Measurements from ENCODE around the gene TRIM4. TPM values are rescaled to one million over a fixed set of nuclear protein-coding genes. Genes with fewer than 3 reads are reported as not detected.
"Not testable (repeated sequence)": the region's sequence is repeated elsewhere in the genome, so short reads cannot be mapped to it uniquely, and the experiment has no call there.

TRIM4 gene
- total RNA-seq, 1 donor from 2014 or later, result 21.2 TPM

DNA sequence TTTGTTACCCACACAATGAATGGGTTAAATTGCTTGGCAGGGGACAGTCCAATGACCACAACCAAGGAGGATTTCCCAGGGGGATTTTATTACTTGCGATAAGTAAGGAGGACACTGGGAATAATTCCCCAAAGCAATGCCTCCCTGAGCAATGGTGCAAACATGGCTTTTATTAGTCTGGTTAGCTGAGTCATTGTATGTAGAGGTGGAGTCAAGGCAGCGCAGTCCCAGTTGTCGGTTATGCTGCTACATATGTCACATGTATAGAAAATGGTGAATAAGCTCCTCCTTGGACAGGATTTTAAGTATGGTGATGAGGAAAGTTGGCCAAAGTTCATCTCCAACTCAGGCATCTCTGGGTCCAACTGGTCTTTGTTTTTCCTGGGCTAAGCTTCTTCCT is 3.9 kb upstream of the TRIM4 start:
- DNase-seq (ENCODE audit: low spot score), result no peak

DNA sequence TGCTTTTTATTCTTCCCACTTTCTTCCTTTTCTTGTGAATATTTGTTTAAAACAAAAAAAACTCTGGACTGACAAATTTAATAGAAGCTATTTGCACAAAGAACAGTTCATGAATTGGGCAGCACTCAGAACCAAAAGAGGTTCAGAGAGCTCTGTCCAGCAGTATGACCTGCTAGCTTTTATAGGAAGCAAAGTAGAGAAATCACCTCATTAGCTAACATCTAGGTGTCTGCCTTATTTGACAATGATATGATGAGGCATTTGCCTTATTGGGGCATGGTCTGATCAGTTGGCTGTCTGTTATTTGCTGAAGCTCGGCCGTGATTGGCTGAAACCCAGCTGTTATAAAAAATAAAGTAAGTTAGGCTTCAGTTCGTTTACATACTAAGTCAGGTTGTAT is 819 bp upstream of the TRIM4 start:
- DNase-seq (ENCODE audit: low spot score), result no peak

DNA sequence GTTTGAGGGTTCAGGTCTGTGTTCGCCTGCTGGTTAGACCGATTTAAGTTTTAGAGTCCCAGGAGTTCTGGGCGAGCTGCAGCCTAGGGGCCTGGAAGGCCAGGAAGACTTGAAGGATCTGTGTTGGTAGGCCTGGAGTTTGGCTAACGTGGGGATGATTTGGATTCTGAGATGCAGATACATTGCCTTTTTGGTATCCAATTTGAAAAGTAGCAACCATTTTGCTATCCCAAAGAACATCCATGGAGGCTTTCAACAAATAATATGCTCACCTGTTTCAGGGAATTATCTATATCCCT is 433 bp upstream of the TRIM4 start:
- DNase-seq (ENCODE audit: low spot score), result no peak

DNA sequence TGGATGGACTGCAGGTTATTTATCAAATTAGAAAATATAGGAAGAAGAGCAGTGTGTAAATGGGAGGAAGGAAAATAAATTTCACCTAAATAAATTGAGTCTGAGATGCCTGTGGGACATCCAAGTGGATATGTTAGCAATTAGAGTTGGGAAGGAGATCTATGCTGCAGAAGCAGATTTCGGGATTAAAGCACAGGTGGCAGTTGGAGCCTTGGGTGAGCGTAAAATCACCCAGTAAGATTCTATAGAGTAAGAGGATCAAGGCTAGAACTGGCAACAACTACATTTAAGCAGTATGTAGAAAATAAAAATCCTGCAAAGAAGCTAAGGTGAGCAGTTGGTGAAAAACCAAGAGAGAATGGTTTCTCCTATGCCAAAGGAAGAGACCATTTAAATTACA is 8.4 kb downstream of the TRIM4 start:
- DNase-seq (ENCODE audit: low spot score), result no peak

DNA sequence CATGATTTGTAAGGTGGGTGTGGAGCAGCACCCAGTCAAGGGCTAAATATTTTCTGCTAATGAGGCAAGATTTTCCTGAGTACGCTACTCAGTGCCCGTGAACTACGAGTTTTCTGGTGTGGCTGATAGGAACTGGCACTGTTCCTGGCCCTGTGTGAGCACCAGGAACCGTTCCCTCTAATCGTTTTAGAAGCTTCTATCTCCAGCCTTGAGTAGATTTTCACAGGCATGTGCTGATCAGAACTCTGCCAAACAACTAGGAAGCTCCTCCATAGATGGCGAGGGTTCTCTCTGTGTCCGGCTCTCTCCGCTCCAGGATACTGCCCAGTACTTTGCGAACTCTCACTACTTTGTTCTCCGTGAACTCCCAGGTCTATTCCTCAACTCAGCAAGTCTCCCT is 17.7 kb downstream of the TRIM4 start:
- no peak for DNase-seq (ENCODE audit: low spot score)

DNA sequence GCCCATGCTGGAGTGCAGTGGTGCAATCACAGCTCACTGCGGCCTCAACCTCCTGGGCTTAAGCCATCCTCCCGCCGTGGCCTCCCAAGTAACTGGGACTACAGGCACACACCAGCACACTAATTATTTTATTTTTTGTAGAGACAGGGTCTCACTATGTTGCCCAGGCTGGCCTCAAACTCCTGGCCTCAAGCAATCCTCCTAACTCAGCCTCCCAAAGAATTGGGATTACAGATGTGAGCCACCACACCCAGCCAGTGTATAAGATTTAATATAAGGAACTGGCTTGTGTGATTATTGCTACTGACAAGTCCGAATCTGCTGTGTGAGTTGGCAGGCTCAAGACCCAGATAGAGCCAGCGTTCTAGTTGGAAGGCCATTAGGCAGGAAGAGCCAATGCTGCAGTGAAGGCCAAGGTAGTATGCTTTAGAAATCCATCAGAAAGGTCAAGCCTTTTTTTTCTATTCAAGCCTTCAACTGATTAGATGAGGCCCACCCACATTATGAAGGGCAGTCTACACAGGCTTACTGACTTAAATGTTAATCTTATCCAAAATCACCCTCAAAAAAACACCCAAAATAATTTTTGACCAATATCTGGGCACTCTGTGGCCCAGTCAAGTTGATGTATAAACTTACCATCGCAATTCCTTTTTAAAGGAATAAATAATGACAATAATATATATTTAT is 19.4 kb downstream of the TRIM4 start:
- no peak for DNase-seq (ENCODE audit: low spot score)

DNA sequence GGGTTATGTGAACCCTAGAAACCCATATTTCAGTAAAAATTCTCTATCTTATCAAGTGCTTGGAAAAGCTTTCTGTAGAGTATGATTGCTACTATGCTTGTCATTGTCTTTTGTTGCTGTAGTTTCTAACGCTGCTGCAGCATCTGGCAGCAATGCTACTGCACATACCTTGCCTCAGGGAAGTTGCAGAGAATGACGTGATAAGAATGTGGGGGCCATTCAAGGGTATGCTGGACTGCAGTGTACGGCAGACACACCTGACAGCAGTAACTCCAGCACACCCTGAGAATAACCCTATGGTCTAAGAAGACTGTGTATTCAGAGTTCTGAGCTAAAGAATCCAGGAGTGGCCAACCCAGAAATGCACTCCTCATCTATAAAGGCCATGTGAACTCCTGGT is 20.5 kb downstream of the TRIM4 start:
- no peak for DNase-seq (ENCODE audit: low spot score)

DNA sequence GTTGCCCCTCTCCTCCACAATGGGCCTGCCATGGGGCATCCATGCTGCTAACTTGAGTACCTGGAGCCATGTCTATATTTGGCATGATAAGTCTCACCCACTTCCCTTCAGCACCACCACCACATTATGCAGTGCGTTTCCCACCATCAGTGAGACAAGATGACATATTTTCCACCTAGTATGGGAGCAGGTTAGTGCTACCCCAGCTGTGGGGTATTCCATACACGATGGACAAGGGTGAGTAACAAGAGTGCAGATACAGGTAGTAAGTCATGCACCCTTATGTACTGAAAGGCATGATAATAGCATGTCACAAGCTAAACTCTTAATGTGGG is 21.3 kb downstream of the TRIM4 start:
- DNase-seq (ENCODE audit: low spot score), result no peak

DNA sequence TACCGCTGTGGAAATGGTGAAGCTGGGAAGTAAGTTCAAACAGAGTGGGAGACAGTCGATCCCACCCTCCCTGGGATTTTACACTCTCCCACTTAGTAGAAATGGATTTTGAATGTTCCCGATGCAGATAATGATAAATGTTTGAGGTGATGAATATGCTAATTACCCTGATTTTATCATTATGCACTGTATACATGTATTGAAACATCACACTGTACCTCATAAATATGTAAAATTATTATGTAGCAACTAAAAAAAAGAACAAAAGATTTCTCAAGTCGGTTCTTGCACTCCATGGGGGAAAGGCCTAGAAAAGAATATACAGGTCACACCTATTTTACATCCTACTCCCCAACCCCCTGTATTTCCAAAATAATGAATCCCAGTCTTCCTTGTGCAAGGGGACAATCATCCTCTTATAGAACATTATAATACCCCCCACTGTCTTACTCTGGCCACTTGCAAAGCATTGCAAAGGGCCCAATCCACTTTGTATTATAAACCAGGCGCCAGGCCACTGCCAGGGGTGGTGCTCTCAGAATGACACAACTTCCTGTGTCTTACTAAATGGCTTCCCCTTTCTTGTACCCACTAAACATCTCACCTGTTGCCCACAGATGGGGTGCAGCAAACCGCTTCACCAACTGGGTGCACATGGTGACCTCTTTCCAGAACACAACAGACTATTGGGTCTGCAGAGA is 21.9 kb downstream of the TRIM4 start:
- no peak for DNase-seq (ENCODE audit: low spot score)

DNA sequence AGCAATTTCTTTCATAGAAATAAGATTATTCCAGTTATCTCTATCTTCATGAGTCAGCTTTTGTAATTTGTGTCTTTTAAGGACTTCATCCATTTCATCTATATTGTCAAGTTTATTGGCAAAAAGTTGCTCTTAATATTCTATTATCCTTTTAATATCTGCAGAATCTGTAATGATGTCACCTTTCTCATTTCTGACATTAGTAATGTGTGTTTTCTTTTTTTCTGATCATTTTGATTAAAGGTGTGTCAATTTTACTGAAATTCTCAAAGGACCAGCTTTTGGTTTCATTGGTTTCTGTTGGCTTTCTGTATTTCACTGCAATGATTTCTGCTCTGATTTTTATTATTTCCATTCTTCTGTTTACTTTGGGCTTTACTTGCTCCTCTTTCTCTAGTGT is 24.6 kb downstream of the TRIM4 start:
- DNase-seq (ENCODE audit: low spot score), result no peak

DNA sequence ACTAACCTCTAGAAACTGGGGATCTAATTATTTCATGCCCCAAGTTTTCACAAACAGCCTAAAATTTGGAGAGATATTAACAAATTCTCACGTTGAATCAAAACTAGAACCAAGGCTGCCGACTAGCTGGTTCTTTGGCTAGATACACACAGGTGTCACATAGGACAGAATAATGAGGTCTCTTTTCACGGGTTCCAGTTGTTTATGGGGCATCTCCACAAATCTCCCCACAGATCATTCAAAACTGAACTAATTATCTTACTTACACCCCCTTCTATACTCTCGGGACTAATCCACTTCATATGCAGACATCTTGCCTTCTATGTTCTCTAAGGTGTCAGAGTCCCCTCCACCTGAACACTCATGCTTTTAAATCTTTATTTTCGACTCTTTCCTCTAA is 26.1 kb downstream of the TRIM4 start:
- no peak for DNase-seq (ENCODE audit: low spot score)

DNA sequence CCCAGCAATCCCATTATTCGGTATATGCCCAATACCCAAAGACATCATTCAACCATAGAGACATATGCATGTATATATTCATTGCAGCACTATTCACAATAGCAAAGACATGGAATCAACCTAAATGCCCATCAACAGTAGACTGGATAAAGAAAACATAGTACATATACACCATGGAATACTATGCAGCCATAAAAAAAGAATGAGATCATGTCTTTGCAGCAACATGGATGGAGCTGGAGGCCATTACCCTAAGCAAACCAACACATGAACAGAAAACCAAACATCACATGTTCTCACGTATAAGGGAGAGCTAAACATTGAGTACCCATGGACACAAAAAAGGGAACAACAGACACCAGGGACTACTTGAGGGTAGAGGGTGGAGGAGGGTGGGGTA is 29.0 kb downstream of the TRIM4 start:
- DNase-seq (ENCODE audit: low spot score), result not testable (repeated sequence)

DNA sequence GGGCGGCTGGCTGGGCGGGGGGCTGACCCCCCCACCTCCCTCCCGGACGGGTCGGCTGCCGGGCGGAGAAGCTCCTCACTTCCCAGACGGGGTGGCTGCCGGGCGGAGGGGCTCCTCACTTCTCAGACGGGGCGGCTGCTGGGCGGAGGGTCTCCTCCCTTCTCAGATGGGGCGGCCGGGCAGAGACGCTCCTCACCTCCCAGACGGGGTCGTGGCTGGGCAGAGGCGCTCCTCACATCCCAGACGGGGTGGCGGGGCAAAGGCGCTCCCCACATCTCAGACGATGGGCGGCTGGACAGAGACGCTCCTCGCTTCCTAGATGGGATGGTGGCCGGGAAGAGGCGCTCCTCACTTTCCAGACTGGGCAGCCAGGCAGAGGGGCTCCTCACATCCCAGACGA is 31.0 kb downstream of the TRIM4 start:
- DNase-seq (ENCODE audit: low spot score), result not testable (repeated sequence)

DNA sequence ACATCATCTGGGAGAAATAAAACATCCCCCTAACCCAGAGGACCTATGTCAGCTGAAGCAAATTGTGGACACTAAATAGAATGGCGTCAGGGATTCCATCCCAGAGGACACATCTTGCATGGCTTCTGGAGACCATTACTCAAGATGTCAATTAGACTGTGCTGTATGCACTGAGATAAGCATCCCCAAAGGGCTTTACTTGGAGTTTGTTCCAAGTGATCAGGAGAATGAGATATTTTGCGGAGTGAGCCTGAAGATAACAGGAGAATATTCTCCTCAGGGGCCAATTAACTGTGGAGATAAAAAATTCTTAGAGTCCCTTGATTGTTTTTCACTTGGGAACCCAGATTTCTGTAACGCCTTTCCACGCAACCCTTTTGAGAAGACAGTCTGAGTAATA is 38.0 kb downstream of the TRIM4 start:
- DNase-seq (ENCODE audit: low spot score), result no peak

DNA sequence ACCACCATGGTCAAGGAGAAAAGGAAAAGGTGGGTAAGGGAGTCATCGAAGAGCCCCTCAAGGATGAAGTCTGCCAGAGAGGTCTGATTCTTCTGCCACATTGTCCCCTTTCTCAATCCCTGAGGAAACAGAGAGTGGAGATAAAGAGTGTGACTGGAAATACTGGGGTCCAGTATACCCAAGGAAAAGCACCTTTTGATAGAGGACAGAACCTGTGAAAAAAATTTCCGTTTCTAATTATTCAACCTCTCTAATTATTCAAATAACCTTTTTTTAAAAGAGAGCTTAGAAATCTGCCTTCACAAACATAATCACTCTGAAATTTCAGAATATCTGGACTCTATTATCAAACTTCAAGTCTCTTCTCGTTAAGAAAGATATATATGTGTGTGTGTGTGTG is 42.4 kb downstream of the TRIM4 start, which contains the start of gene OR2AE1:
TSS of gene OR2AE1 (minus strand) at position 101 of the 400 bp plus-strand sequence. CDS start at position 101, 0 bp downstream.
- DNase-seq (ENCODE audit: low spot score), result no peak

DNA sequence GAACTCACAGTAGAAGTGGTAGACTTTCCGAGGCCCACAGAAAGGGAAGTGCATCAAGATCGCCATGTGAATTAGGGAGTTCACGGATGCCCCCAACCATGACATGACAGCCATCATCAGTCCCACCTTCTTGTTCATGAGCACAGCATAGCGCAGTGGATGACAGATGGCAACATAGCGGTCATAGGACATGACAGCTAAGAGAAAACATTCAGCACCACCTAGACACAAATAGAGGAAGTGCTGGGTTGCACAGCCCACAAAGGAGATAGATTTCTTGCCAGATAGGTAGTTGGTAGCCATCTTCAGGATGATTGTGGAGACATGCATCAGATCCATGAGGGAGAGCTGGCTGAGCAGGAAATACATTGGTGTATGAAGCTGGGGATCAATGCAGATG is 42.8 kb downstream of the TRIM4 start:
- no peak for DNase-seq (ENCODE audit: low spot score)

DNA sequence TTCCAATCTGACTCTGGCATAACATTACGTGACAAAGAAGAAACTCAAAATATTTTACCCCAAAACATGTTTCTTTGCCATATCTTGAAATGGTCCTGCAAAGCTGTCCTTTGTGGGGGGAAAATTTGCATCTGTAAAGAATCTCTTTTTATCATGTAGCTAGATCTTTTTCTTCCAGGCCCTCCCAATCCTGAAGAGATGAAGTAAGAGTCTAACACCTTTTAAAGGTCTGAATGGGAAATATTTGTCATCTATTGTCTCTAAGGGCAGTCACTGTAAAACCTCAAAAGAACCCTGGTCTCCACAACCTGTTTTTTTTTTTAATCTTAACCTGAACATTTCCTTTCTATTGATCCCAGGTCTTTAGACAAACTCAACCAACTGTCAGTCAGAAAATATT is 51.1 kb downstream of the TRIM4 start:
- DNase-seq (ENCODE audit: low spot score), result no peak

DNA sequence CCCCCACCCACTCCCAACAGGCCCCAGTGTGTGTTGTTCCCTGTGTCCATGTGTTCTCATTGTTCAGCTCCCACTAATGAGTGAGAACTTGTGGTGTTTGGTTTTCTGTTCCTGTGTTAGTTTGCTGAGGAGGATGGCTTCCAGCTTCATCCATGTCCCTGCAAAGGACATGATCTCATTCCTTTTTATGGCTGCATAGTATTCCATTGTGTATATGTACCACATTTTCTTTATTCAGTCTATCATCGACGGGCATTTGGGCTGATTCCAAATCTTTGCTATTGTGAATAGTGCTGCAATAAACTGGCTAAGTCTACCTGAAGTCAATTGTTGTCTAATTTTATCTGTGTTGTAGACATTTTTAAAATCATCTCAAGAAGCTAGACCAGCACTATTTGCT is 51.9 kb downstream of the TRIM4 start:
- DNase-seq (ENCODE audit: low spot score), result not testable (repeated sequence)

DNA sequence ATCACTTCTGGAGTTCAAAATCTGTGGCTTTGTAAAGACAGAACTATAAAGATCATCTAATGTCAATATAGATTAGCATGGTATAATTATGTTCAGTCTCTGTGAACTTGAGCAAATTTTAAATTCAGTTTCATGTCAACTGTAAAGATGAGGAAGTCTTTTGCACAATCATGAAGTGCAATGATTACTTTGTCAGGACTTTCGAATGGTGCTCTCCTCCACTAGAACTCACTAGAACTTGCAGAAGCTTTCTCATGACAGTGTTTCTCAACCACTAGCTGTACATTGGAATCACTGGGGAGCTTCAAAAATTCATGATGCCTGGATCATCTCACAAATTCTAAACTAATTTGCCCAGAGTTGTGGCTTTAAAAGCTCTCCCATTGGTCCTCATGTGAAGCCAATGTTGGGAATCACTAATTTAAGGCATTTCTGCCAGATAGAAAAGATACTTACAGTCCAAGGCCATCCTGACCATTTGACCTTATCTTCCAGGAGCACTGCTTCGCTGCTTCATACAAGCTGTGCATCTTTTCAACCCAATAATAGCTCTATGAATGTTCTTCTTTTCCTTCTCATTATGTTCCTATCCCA is 55.4 kb downstream of the TRIM4 start:
- no peak for DNase-seq (ENCODE audit: low spot score)

DNA sequence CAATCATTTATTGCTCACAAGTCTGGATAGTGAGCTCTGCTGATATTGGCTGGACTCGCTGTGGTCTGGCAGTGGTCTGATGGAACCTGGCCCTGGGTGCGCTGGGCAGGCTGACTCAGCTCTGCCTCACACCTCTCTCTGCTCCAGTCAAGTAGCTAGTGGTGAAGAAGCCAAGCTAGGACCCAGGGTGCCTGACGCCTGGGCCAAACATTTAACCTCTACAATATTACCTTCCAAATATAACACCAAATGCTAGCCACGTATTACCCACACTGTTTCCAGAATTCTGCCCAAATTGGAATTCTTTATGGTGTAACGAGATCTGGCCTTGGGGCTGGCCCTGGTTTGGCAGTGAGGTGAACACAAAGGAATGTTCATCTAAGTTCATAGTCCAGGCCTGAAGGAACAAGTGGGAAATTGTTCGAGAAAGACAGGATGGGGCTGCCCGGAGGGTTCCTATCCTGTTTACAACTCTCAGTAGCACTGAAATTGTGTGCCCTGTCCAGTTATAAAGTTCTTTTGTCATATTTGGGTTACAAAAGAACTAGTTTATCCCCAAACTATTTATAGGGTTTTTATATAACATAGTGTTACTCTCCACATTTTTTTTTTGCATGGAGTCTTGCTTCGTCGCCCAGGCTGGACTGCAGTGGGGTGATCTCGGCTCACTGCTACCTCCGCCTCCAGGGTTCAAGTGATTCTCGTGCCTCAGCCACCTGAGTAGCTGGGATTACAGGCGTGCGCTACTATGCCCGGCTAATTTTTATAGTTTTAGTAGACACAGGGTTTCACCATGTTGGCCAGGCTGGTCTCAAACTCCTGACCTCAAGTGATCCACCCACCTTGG is 58.8 kb downstream of the TRIM4 start:
- no peak for DNase-seq (ENCODE audit: low spot score)

DNA sequence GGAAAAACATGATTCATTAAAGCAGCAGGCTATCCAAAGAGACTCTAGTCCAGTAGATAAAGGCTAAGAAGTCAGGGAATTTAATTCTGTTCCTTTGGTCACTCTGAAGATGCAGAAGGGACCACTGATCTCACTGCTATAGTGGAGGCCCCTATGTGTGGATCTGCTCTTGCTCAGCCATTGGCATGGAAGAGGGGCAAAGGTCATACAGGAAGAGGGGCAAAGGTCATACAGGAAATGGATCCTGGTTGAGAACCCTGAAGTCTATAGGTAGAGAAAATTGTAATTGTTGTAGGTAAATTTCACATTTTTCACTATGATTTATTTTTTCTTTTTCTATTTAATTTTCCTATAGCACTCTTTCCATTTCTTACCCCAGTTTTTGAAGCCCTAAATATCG is 64.1 kb downstream of the TRIM4 start:
- no peak for DNase-seq (ENCODE audit: low spot score)

Measured in mesenteric fat pad (tissue), 1 donor.